OCI-LY1 (cell line): ENCODE results near the gene GIMD1.

Source experiments
- CTCF ChIP-seq: fragments of 200-600 bp; sonication (generic), shearing (Covaris generic); IDR thresholded peaks from 2 replicates; pipeline ENCODE4 v1.5.1; 2017; ENCODE audit warnings: mild to moderate bottlenecking, antibody characterized with exemption, low read length, moderate library complexity, mixed read lengths
- EZH2 ChIP-seq: fragments of 200-600 bp; sonication (generic), shearing (Covaris generic); IDR thresholded peaks from 2 replicates; pipeline ENCODE4 v1.8.0; 2017; ENCODE audit warnings: borderline replicate concordance, mixed run types, mild to moderate bottlenecking, antibody characterized with exemption, low read length, moderate library complexity, mixed read lengths

DNA sequence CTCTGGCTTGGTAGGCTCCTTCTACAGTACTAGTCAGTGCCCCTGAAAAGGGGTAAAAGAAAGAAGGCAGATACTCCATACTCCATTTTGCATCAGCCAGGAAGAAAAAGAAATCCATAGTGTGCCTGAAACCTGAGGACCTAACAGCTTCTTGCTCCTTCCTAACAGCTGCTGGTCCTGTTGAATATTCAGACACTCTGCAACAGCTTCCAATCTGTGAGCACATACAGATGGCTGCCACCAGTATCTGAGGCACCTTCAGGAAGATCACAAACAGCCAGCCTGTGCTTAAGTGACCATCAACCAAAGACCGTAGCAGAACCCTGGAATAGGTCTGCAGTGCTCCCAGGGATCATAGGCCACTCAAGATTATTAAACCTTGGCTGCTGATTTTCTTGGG is 4.3 kb downstream of the GIMD1 start:
- TF ChIP-seq CTCF (no peak), EZH2 (no peak)
